Tibial artery (tissue), 4 donors: ENCODE data around the gene SLC5A1.

Experiments
- DNase-seq, 2 donors: peaks; one replicate each; pipeline ENCODE4 v3.0.0-alpha.2; 2019
- H3K27ac ChIP-seq, 2 donors: fragments of 200-600 bp; sonication (generic) in 1 of 2; 1 replicate in 1 of 2; 2 replicates in 1 of 2; pipeline ENCODE4 v1.5.1; 2018 to 2019; ENCODE audit warnings: mild to moderate bottlenecking in 1 of 2
- H3K27me3 ChIP-seq, 2 donors: fragments of 200-600 bp; sonication (generic) in 1 of 2; one replicate each; pipeline versions ENCODE4 v1.5.1 to v1.6.0; 2016 to 2019
- H3K36me3 ChIP-seq, 3 donors: fragments of 200-600 bp; sonication (generic) in 2 of 3; one replicate each; pipeline ENCODE4 v1.5.1; 2016 to 2019; ENCODE audit warnings: mild to moderate bottlenecking in 2 of 3
- H3K4me1 ChIP-seq, 4 donors: fragments of 200-600 bp; sonication (generic) in 2 of 4; 1 replicate in 3 of 4; 2 replicates in 1 of 4; pipeline ENCODE4 v1.5.1; 2016 to 2019
- H3K4me3 ChIP-seq, 2 donors: fragments of 200-600 bp; sonication (generic) in 1 of 2; 1 replicate in 1 of 2; 2 replicates in 1 of 2; pipeline ENCODE4 v1.5.1; 2018 to 2019; ENCODE audit warnings: mild to moderate bottlenecking in 2 of 2
- H3K9me3 ChIP-seq, 3 donors: fragments of 200-600 bp; sonication (generic) in 1 of 3; one replicate each; pipeline ENCODE4 v1.5.1; 2016 to 2019
- intact Hi-C: fragments of 100-400 bp; cut with DNase I; formaldehyde crosslinking; loops from one replicate; pipeline ENCODE4 v1.15.0; 2023; ENCODE audit warnings: low total_unique reads
- TF ChIP-seq, protein P1 (sequence below), 2 experiments: fragments of 200-600 bp in 1 of 2; fragments of 450-650 bp in 1 of 2; IDR thresholded peaks; one replicate each; pipeline ENCODE4 v1.5.1; 2017 to 2019; ENCODE audit warnings: antibody characterized with exemption in 2 of 2, mild to moderate bottlenecking in 1 of 2, moderate library complexity in 1 of 2

The SLC5A1 gene

DNA sequence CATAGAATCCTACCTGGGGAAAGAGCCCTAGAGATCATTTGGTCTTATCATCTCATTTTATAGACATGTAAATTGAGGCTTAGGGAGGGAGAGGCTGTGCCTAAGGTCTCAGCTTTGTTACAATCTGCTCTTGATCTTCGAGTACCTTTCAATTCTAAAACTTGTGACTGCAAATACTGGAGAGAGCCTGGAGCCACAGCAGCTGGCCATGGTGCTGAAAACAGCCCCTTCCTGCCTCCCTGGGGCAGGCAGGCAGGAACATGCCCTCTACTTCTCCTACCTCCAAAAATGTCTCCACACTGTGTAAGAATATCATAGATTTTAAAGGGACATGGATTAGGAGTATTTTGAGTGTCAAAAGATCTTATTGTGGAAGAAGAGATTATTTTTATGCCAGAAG, 63.9 kb downstream of the SLC5A1 start:
- no peaks in the 10 kb centered on the region for H3K36me3 ChIP-seq
- no peak for DNase-seq
- no peaks in the 10 kb centered on the region for H3K4me1 ChIP-seq
- peaks cover 0 to 20% of the 10 kb centered on the region in 2 donors for H3K27me3 ChIP-seq
- H3K4me3 ChIP-seq, result no peak overlapping the region
- TF ChIP-seq, protein P1, sequence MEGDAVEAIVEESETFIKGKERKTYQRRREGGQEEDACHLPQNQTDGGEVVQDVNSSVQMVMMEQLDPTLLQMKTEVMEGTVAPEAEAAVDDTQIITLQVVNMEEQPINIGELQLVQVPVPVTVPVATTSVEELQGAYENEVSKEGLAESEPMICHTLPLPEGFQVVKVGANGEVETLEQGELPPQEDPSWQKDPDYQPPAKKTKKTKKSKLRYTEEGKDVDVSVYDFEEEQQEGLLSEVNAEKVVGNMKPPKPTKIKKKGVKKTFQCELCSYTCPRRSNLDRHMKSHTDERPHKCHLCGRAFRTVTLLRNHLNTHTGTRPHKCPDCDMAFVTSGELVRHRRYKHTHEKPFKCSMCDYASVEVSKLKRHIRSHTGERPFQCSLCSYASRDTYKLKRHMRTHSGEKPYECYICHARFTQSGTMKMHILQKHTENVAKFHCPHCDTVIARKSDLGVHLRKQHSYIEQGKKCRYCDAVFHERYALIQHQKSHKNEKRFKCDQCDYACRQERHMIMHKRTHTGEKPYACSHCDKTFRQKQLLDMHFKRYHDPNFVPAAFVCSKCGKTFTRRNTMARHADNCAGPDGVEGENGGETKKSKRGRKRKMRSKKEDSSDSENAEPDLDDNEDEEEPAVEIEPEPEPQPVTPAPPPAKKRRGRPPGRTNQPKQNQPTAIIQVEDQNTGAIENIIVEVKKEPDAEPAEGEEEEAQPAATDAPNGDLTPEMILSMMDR (IDR thresholded peaks at IDR 0.05), result no peak
- no peak overlapping the region for H3K27ac ChIP-seq
- no peaks in the 10 kb centered on the region for H3K9me3 ChIP-seq
- intact Hi-C loops, result no loop called here

DNA sequence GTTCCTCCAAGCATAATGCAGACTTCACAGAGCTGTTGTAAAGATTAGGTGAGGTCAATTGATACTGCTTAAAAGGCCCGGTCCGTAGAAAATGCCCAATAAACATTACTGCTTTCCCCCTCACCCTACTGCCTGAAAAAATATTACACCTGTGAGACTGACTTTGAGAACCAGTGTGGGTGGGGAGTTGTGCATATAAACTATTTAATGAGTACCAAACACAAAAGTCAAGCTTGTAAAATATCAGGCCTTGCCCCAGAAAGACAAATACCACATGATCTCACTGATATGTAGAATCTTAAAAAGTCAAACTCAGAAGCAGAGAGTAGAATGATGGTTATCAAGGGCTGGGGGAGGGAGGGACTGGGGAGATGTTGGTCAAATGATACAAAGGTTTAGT, 69.3 kb downstream of the SLC5A1 start:
- no peak for DNase-seq
- H3K9me3 ChIP-seq, result no peaks in the 10 kb centered on the region
- TF ChIP-seq, protein P1 (IDR thresholded peaks at IDR 0.05), result no peak
- no peaks in the 10 kb centered on the region for H3K4me1 ChIP-seq
- no peak overlapping the region for H3K4me3 ChIP-seq
- H3K27me3 ChIP-seq, result peaks cover 0 to 15% of the 10 kb centered on the region in 2 donors
- intact Hi-C loops, result no loop called here
- H3K27ac ChIP-seq, result no peak overlapping the region
- H3K36me3 ChIP-seq, result no peaks in the 10 kb centered on the region

DNA sequence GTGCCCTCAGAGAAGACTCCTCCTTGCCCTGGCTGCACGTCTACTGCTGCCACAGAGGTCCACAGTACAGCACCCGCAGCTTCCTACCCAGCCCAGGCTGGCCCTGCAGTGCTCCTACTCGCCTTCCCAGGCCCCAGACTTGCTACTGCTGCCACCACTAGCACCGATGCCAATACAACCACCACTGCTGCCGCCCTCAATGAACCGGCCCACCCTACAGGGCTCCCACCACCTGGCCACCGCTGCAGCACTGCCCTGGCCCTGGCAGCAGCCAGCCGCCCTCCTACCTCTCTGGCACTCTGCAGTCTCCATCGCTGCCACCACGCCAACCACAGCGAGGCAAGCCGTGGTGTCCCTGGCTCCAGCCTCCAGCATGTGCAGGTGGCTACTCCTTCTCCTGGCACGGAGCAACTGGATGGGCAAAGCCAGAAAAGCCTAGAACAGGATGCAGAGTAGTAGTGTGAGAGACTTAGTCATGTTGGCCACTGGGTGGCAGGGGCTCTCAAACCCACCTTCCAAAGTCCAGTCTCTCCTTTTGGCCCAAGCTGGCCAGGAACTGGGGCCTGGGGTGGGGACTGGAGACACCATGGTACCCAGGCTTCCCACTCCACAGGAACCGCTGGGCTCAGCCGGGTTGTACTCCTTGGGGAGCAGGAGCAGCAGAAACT, 76.6 kb downstream of the SLC5A1 start:
- Histone ChIP-seq H3K4me3 (no peak overlapping the region), H3K27me3 (no peaks in the 10 kb centered on the region), H3K9me3 (no peaks in the 10 kb centered on the region), H3K27ac (no peak overlapping the region), H3K36me3 (no peaks in the 10 kb centered on the region), H3K4me1 (no peaks in the 10 kb centered on the region)
- DNase-seq, result no peak
- TF ChIP-seq, protein P1 (IDR thresholded peaks at IDR 0.05), result no peak
- intact Hi-C loops, result no loop called here

DNA sequence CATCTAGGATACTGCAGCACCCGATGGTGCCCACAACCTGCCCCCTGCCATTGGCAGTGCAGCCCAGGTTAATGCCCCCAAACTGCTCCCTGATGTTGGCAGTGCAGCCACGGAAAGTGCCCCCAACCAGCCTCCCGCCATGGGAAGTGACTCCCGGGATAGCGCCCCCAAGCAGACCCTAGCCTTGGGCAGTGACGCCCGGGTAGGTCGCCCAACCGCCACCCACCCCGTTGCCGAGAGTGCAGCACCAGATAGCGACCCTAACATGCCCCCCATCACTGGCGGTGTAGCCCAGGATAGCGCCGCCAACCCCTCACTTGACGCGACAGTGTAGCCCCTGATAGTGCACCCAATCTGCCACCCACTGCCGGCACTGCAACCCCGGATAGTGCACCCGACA, 77.5 kb downstream of the SLC5A1 start:
- Histone ChIP-seq H3K4me1 (no peaks in the 10 kb centered on the region), H3K4me3 (no peak overlapping the region), H3K27ac (no peak overlapping the region), H3K36me3 (no peaks in the 10 kb centered on the region), H3K27me3 (no peaks in the 10 kb centered on the region), H3K9me3 (no peaks in the 10 kb centered on the region)
- intact Hi-C loops, result no loop called here
- TF ChIP-seq, protein P1 (IDR thresholded peaks at IDR 0.05), result no peak
- no peak for DNase-seq

DNA sequence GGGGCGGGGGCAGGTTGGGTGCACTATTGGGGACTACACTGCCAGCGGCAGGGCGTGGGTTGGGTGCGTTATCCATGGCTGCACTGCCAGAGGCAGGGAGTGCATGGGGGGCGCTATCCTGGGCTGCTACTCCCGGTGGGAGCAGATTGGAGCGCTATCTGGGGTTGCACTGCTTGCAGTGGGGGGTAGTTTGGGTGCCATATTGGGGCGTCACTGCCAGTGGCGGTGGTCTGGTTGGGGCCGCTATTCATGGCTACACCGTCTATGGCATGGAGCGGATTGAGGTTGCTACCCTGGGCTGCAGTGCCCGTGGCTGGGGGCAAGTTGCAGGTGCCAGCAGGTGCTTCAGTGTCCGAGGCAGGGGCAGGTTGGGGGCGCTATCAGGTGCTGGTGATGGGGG, 79.8 kb downstream of the SLC5A1 start:
- no peaks in the 10 kb centered on the region for H3K36me3 ChIP-seq
- no peak overlapping the region for H3K27ac ChIP-seq
- DNase-seq, result no peak
- TF ChIP-seq, protein P1 (IDR thresholded peaks at IDR 0.05), result no peak
- H3K9me3 ChIP-seq, result no peaks in the 10 kb centered on the region
- intact Hi-C loops, result no loop called here
- H3K4me1 ChIP-seq, result no peaks in the 10 kb centered on the region
- H3K4me3 ChIP-seq, result no peak overlapping the region
- H3K27me3 ChIP-seq, result no peaks in the 10 kb centered on the region

DNA sequence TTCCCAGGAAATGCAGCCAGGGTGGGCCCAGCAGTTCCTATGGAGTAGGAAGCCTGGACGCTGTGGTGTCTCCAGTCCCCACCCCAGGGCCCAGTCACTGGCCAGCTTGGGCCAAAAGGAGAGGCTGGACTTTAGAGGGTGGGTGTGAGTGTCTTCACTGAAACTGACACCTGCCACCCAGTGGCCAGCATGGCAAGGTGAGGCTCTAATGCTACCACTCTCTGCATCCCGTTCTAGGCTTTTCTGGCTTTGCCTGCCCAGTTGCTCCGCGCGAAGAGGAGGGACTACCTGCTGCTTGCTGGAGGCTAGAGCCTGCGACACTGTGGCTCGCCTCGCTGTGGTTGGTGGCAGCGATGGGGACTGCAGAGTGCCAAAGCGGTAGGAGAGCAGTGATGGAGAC, 80.6 kb downstream of the SLC5A1 start:
- no peaks in the 10 kb centered on the region for H3K9me3 ChIP-seq
- H3K27me3 ChIP-seq, result no peaks in the 10 kb centered on the region
- no peak overlapping the region for H3K27ac ChIP-seq
- no peaks in the 10 kb centered on the region for H3K4me1 ChIP-seq
- no peak for DNase-seq
- intact Hi-C loops, result no loop called here
- H3K4me3 ChIP-seq, result no peak overlapping the region
- H3K36me3 ChIP-seq, result no peaks in the 10 kb centered on the region
- TF ChIP-seq, protein P1 (IDR thresholded peaks at IDR 0.05), result no peak
